T-helper 9 cell (primary cell): ENCODE data around the gene CELSR2.

Source experiments
- DNase-seq: peaks from one replicate; pipeline ENCODE4 v3.0.0-alpha.2; 2020

The CELSR2 gene

GRCh38 chr1:109307274-109308021, 58.1 kb downstream of the CELSR2 start:
- DNase-seq: no peak

GRCh38 chr1:109309347-109309746, 60.0 kb downstream of the CELSR2 start:
- no peak for DNase-seq

- no peak for DNase-seq
These were observed 62.9 kb downstream of the CELSR2 start for GRCh38 chr1:109312246-109312645.

GRCh38 chr1:109312978-109313775, 63.8 kb downstream of the CELSR2 start:
- DNase-seq: no peak

GRCh38 chr1:109314795-109315194, 65.5 kb downstream of the CELSR2 start:
- no peak for DNase-seq

GRCh38 chr1:109315288-109315687, 65.9 kb downstream of the CELSR2 start:
- no peak for DNase-seq

GRCh38 chr1:109316506-109316905, 67.2 kb downstream of the CELSR2 start:
- no peak for DNase-seq

GRCh38 chr1:109319114-109319513, 69.8 kb downstream of the CELSR2 start:
- DNase-seq: no peak

- no peak for DNase-seq
These were observed 73.6 kb downstream of the CELSR2 start for GRCh38 chr1:109322974-109323373.
